HEK293T (cell line): Measurements from ENCODE around the gene TTBK1.

Experiments used
- ARNT ChIP-seq: fragments of 450-650 bp; IDR thresholded peaks from 2 replicates; pipeline ENCODE4 v1.6.1; 2017; ENCODE audit warnings: mild to moderate bottlenecking
- BHLHE40 ChIP-seq: fragments of 450-650 bp; IDR thresholded peaks from 2 replicates; pipeline ENCODE4 v1.6.1; 2016; ENCODE audit warnings: mild to moderate bottlenecking, moderate library complexity, borderline replicate concordance
- ELF4 ChIP-seq: fragments of 450-650 bp; IDR thresholded peaks from 2 replicates; pipeline ENCODE4 v1.6.1; 2017; ENCODE audit warnings: antibody characterized with exemption
- FOXA1 ChIP-seq: fragments of 450-650 bp; IDR thresholded peaks from 2 replicates; pipeline ENCODE4 v1.6.1; 2016; ENCODE audit warnings: mild to moderate bottlenecking
- FOXK2 ChIP-seq: fragments of 450-650 bp; IDR thresholded peaks from 2 replicates; pipeline ENCODE4 v1.6.1; 2016; ENCODE audit warnings: mild to moderate bottlenecking
- FOXM1 ChIP-seq: fragments of 450-650 bp; IDR thresholded peaks from 2 replicates; pipeline ENCODE4 v1.6.1; 2017; ENCODE audit warnings: mild to moderate bottlenecking, borderline replicate concordance
- HDGF ChIP-seq: fragments of 450-650 bp; IDR thresholded peaks from 2 replicates; pipeline ENCODE4 v1.6.1; 2017; ENCODE audit warnings: antibody characterized with exemption, borderline replicate concordance
- LEF1 ChIP-seq: fragments of 450-650 bp; IDR thresholded peaks from 2 replicates; pipeline ENCODE4 v1.6.1; 2017; ENCODE audit warnings: mild to moderate bottlenecking, borderline replicate concordance
- NFRKB ChIP-seq: fragments of 450-650 bp; IDR thresholded peaks from 2 replicates; pipeline ENCODE4 v1.6.1; 2016; ENCODE audit warnings: mild to moderate bottlenecking, moderate library complexity
- PKNOX1 ChIP-seq: fragments of 450-650 bp; IDR thresholded peaks from 2 replicates; pipeline ENCODE4 v1.6.1; 2016
- SP1 ChIP-seq: fragments of 450-650 bp; IDR thresholded peaks from 2 replicates; pipeline ENCODE4 v1.6.1; 2017
- SUZ12 ChIP-seq: fragments of 450-650 bp; IDR thresholded peaks from 2 replicates; pipeline ENCODE4 v1.6.1; 2016; ENCODE audit warnings: mild to moderate bottlenecking
- TARDBP ChIP-seq: fragments of 450-650 bp; IDR thresholded peaks from 2 replicates; pipeline ENCODE4 v1.6.1; 2016
- ZNF384 ChIP-seq: fragments of 450-650 bp; IDR thresholded peaks from 2 replicates; pipeline ENCODE4 v1.6.1; 2016

GRCh38 chr6:43308990-43309477 lies 65.8 kb downstream of the TTBK1 start:
- TF ChIP-seq FOXM1 (no peak), BHLHE40 (no peak), HDGF (no peak), ELF4 (no peak), FOXK2 (no peak), PKNOX1 (no peak), FOXA1 (no peak), SUZ12 (no peak), ARNT (no peak), SP1 (no peak), TARDBP (no peak), ZNF384 (no peak), LEF1 (no peak), NFRKB (no peak)
